ENCODE data around the gene SYP.
A peak's percentile ranks its signal among the peaks of the same experiment; 100 is the strongest.
"Not testable (repeated sequence)": the region's sequence is repeated elsewhere in the genome, so short reads cannot be mapped to it uniquely, and the experiment has no call there.

SYP gene

DNA sequence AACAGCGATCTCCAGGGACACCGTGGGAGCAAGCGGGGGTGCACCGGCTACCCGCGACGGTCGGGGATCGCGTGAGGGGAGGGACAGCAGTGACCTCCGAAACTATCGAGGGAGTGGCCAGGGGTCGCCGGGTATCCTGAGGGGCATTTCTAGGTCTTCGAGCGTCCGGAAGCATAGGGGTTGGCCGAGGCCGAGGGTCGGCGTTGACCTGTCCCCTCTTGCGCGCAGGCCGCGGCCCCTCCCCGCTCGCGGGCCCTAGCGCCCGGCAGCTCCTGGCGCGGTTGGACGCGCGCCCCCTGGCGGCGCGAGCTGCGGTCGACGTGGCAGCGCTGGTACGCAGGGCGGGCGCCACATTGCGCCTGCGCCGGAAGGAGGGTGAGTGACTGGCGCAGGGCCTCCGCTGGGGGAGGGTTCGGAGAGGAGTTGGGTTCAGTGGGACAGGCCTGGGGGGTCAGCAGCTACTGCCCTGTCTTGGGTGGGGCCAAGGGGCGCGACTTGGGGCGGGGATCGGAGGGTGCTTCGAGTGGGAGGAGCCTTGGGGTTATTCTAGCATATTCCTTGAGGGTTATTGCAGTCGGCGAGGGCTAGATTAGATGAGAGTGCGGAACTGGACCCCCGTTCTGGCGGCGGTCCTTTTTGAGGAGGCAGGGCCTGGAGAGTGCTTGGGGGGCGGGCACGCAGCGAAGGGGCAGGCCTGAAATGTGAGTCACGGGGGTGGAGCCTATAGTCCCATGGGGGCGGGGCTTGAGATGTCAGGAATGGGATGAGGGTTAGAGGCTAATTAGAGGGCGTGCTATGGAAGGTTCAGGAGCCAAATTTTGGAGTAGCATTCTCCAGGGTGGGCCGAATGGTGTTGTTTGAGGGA is 36.2 kb downstream of the SYP start:
- TF ChIP-seq POLR2A (IDR thresholded peaks at IDR 0.05; ENCODE audit: low read depth, low read length) (peak; percentile 18; the same call in 1 of the 2 replicates), TAF1 (IDR thresholded peaks at IDR 0.05; ENCODE audit: borderline replicate concordance, low read depth, low read length) (no peak)
- FAIRE-seq (no peak), DNase-seq (ENCODE audit: insufficient read length) (no peak)

DNA sequence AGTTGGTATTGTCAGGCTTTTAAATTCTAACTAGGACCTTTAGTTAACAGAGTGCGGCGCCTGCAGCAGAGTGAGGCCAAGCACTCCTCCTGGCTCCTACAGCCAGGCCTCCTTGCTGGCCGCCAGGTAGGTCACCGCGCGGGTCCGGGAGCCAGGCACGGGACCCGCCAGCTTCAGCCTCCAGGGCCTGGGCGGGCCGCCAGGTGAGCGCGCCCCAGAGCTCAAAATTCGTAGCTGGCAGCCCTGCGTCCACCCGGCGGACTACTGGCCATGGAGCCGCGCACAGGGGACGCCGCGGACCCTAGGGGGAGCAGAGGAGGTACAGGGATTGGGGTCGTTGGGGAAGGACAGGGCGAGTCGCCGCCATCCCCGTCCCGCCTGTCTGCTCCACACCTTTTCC is 37.4 kb downstream of the SYP start, which contains the start of gene MAGIX:
TSS of gene MAGIX (plus strand) at position 139 of the 400 bp plus-strand sequence. CDS start at position 271, 132 bp downstream.
- DNase-seq (ENCODE audit: insufficient read length) (no peak), FAIRE-seq (no peak)
- TF ChIP-seq POLR2AphosphoS5 (IDR thresholded peaks at IDR 0.05; ENCODE audit: low read depth, low read length): no peak
- no peak for TF ChIP-seq TAF1 (IDR thresholded peaks at IDR 0.05; ENCODE audit: borderline replicate concordance, low read depth, low read length)
- no peak for TF ChIP-seq POLR2A (IDR thresholded peaks at IDR 0.05; ENCODE audit: low read depth, low read length)

DNA sequence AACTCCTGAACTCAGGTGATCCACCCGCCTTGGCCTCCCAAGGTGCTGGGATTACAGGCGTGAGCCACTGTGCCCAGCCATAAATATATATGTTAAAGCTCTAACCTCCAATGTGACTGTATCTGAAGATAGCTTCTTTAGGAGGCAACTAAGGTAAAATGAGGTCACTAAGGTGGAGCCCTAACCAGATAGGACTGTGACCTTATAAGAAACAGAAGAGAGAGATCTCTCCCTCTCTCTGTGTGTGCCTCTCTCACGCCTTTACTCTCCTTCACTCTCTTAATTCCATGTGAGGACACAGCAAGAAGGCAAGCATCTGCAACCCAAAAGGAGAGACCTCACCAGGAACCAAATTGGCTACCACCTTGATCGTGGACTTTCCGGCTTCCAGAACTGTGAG is 38.4 kb downstream of the SYP start:
- TF ChIP-seq TAF1 (IDR thresholded peaks at IDR 0.05; ENCODE audit: borderline replicate concordance, low read depth, low read length) (no peak), POLR2AphosphoS5 (IDR thresholded peaks at IDR 0.05; ENCODE audit: low read depth, low read length) (no peak)
- DNase-seq (ENCODE audit: insufficient read length) (no peak), FAIRE-seq (no peak)

DNA sequence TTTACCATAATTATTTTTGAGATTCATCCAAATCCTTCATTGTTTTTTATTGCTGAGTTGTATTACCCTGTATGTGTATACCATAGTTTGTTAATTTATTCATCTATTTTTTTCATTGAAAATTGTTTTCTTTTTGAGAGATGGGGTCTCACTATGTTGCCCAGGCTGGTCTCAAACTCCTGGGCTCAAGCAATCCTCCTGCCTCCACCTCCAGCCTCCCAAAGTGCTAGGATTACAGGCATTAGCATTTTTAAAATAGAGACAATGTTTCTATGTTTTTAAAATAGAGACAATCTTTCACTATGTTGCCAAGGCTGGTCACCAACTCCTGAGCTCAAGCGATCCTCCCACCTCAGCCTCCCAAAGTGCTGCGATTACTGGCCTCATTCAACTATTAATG is 39.1 kb downstream of the SYP start:
- TF ChIP-seq TAF1 (IDR thresholded peaks at IDR 0.05; ENCODE audit: borderline replicate concordance, low read depth, low read length): no peak
- DNase-seq (ENCODE audit: insufficient read length) (no peak), FAIRE-seq (no peak)

DNA sequence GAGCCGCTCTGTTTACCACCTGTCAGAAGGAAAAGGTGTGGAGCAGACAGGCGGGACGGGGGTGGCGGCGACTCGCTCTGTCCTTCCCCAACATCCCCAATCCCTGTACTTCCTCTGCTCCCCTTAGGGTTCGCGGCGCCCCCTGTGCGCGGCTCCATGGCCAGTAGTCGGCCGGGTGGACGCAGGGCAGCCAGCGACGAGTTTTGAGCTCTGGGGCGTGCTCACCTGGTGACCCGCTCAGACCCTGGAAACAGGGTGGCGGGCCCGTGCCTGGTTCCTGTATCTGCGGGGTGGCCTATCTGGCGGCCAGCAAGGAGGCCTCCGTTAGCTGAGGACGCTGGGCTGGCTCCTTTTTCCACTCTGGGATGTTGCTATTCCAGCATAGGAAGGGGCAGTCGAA is 42.8 kb downstream of the SYP start:
- no peak for FAIRE-seq
- TF ChIP-seq TAF1 (IDR thresholded peaks at IDR 0.05; ENCODE audit: borderline replicate concordance, low read depth, low read length): no peak
- no peak for TF ChIP-seq POLR2A (IDR thresholded peaks at IDR 0.05; ENCODE audit: low read depth, low read length)
- TF ChIP-seq POLR2AphosphoS5 (IDR thresholded peaks at IDR 0.05; ENCODE audit: low read depth, low read length): no peak
- DNase-seq (ENCODE audit: insufficient read length): no peak

DNA sequence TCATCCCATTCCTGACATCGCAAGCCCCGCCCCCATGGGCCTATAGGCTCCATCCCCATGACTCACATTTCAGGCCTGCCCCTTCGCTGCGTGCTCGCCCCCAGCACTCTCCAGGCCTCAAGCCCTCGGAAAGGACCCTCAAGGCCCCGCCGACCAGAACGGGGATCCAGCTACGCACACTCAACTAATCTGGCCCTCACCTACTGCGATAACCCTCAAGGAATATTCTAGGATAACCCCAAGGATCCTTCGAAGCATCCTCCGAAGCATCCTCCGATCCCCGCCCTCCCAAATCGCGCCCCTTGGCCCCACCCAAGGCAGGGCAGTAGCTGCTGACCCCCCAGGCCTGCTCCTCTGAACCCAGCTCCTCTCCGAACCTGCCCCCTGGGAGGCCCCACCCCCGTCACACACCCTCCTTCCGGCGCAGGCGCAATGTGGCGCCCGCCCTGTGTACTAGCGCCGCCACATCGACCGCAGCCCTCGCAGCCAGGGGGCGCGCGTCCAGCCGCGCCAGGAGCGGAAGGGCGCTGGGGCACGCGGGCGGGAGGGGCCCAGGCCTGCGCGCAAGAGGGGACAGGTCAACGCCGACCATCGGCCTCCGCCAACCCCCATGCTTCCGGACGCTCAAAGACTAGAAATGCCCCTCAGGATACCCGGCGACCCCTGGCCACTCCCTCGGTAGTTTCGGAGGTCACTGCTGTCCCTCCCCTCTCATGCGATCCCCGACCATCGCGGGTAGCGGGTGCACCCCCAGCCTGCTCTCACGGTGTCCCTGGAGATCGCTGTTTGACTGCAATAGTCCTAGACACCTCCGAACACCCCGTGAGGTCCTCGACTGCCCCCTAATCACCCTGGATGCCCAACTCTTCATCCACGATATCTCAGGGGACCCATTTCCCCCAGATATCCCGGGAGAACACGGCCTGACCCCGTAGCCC is 43.8 kb downstream of the SYP start:
- peak; percentile 95 for FAIRE-seq
- DNase-seq (ENCODE audit: insufficient read length): peak; percentile 78
- peak; percentile 26; the same call in 1 of the 2 replicates for TF ChIP-seq POLR2A (IDR thresholded peaks at IDR 0.05; ENCODE audit: low read depth, low read length)
- no peak for TF ChIP-seq TAF1 (IDR thresholded peaks at IDR 0.05; ENCODE audit: borderline replicate concordance, low read depth, low read length)

DNA sequence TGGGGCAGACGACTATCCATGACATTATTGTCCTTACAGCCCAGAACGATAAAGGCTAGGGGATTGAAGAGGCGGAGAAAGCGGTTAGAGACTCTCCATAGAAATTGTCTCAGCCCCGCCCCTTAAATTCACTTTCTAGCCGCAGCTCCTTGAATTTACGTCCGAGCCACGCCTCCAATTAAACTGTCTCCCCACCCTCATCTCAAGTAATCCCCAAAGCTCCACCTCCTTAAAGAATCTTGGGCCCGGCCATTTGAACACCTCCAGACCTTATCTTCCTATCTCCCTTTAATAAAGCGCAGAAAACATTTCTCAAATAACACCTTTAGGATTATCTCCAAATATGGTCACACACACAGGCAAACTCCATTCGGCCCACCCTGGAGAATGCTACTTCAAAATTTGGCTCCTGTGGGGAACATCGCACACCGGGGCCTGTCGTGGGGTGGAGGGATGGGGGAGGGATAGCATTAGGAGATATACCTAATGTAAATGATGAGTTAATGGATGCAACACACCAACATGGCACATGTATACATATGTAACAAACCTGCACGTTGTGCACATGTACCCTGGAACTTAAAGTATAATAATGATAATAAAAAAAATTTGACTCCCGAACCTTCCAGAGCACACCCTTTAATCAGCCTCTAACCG is 44.6 kb downstream of the SYP start:
- TF ChIP-seq TAF1 (IDR thresholded peaks at IDR 0.05; ENCODE audit: borderline replicate concordance, low read depth, low read length): no peak
- TF ChIP-seq POLR2A (IDR thresholded peaks at IDR 0.05; ENCODE audit: low read depth, low read length): no peak
- no peak for TF ChIP-seq POLR2AphosphoS5 (IDR thresholded peaks at IDR 0.05; ENCODE audit: low read depth, low read length)
- DNase-seq (ENCODE audit: insufficient read length) (no peak), FAIRE-seq (no peak)

DNA sequence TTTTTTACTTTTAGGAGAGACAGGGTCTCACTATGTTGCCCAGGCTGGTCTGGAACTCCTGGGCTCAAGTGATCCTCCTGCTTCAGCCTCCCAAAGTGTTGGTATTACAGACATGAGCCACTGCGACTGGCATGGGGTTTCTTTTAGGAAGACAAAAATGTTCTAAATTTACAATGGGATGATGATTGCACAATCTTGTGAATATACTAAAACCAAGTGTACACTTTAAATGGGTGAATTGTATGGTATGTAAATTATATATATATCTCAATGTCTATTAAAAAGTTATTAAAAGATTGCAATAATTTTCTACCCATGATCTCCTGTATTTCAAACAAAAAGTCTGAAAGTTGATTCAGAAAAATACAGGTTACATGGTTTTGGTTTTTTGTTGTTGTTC is 46.5 kb downstream of the SYP start:
- FAIRE-seq: no peak
- TF ChIP-seq TAF1 (IDR thresholded peaks at IDR 0.05; ENCODE audit: borderline replicate concordance, low read depth, low read length): no peak
- no peak for TF ChIP-seq POLR2AphosphoS5 (IDR thresholded peaks at IDR 0.05; ENCODE audit: low read depth, low read length)
- no peak for TF ChIP-seq POLR2A (IDR thresholded peaks at IDR 0.05; ENCODE audit: low read depth, low read length)
- no peak for DNase-seq (ENCODE audit: insufficient read length)

DNA sequence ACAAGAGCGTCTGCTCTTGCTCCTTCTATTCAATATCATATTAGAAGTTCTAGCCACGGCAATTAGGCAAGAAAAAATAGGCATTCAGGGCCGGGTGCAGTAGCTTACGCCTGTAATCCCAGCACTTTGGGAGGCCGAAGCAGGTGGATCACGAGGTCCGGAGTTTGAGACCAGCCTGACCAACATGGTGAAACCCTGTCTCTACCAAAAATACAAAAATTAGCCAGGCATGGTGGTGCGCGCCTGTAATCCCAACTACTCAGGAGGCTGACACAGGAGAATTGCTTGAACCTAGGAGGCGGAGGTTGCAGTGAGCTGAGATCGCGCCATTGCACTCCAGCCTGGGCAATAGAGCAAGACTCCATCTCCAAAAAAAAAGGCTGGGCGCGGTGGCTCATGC is 50.7 kb downstream of the SYP start:
- not testable (repeated sequence) for FAIRE-seq; DNase-seq (ENCODE audit: insufficient read length)

DNA sequence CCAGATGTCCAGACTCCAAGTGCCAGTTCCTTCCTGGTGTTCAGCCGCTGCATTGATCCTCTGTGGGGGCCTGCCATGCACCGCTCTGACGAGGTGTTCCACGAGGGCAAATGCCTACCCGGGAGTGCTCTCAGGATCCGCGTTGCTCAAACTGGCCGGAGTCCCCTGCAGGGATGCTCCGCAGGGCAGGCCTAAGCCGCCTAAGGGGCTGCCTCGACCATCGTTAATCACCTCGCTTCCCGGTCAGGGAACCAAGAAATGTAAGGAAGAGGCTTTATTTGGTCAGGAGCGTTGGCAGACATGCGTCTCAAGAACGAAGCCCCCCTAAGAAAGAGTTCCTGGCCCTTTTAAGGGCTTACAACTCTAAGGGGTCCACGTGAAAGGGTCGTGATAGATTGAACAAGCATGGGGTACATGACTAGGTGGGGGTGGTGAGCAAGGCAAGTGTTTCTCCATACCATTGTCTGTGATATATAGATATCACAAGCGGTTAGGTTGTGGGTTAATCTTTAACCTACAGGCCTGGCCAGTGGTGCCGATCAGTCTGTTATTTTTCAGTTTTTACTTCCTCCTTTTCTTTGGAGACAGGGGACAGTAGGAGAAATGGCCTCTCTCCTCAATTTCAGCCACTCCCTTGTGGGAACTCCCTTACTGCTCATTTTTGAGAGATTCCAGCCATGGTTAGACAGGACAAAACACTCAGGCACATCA is 51.4 kb downstream of the SYP start:
- not testable (repeated sequence) for FAIRE-seq; DNase-seq (ENCODE audit: insufficient read length)

DNA sequence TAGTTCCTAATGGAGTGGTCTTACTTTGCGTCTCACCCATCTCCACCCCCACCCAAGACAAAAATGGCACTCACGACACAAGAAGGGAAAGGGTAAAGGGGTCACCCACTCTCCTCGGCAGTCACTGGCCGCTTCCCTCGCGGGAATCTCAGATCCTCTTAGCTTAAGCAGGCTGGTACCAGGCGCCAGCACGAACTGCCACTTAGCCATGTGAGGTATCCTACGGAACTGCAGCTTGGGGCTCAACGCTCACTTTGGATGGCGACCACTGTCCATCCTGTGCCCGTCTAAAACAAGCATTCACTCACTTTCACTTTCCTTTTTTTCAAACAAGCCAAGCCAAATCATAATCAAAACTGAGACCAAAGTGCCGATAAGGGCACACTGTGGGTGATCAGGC is 52.1 kb downstream of the SYP start:
- no peak for FAIRE-seq
- no peak for DNase-seq (ENCODE audit: insufficient read length)
- TF ChIP-seq POLR2AphosphoS5 (IDR thresholded peaks at IDR 0.05; ENCODE audit: low read depth, low read length): no peak
- no peak for TF ChIP-seq TAF1 (IDR thresholded peaks at IDR 0.05; ENCODE audit: borderline replicate concordance, low read depth, low read length)
- TF ChIP-seq POLR2A (IDR thresholded peaks at IDR 0.05; ENCODE audit: low read depth, low read length): no peak
